RKO (cell line): ENCODE data around the gene ODF4.

Experiments used
- DNase-seq: peaks from one replicate; pipeline ENCODE4 v3.0.0-alpha.2; 2016; ENCODE audit warnings: low spot score

The ODF4 gene

GRCh38 chr17:8339540-8339939, at the start of gene ODF4:
Gene ODF4 (plus strand): TSS chr17:8339840. CDS start chr17:8340052, 212 bp downstream.
- no peak for DNase-seq

GRCh38 chr17:8290043-8290442, 49.6 kb upstream of the ODF4 start:
- peak; percentile 60 for DNase-seq

GRCh38 chr17:8292639-8293395, 46.8 kb upstream of the ODF4 start:
- no peak for DNase-seq

- DNase-seq = no peak
Measured at GRCh38 chr17:8294361-8294760, 45.3 kb upstream of the ODF4 start.

- no peak for DNase-seq
Measured at GRCh38 chr17:8294814-8295316, 44.8 kb upstream of the ODF4 start.

- DNase-seq = no peak
Measured at GRCh38 chr17:8300226-8300625, 39.4 kb upstream of the ODF4 start.

GRCh38 chr17:8300627-8301242, 38.9 kb upstream of the ODF4 start:
- peak; percentile 83 for DNase-seq

GRCh38 chr17:8310601-8311123, 29.0 kb upstream of the ODF4 start:
- DNase-seq = no peak

- no peak for DNase-seq
Measured at GRCh38 chr17:8311131-8311790, 28.4 kb upstream of the ODF4 start.

- no peak for DNase-seq
Measured at GRCh38 chr17:8312251-8312650, 27.4 kb upstream of the ODF4 start.

- no peak for DNase-seq
Measured at GRCh38 chr17:8312726-8313600, 26.7 kb upstream of the ODF4 start.

- no peak for DNase-seq
Measured at GRCh38 chr17:8314797-8315763, 24.6 kb upstream of the ODF4 start.

GRCh38 chr17:8315764-8316217, 23.8 kb upstream of the ODF4 start:
- DNase-seq = no peak

- no peak for DNase-seq
Measured at GRCh38 chr17:8318010-8318935, 21.4 kb upstream of the ODF4 start.

- no peak for DNase-seq
Measured at GRCh38 chr17:8320262-8320661, 19.4 kb upstream of the ODF4 start.

GRCh38 chr17:8320990-8321389, 18.6 kb upstream of the ODF4 start:
- DNase-seq = no peak

- no peak for DNase-seq
Measured at GRCh38 chr17:8322061-8322460, 17.6 kb upstream of the ODF4 start.

GRCh38 chr17:8324132-8324531, 15.5 kb upstream of the ODF4 start:
- DNase-seq = no peak

GRCh38 chr17:8324923-8325322, 14.7 kb upstream of the ODF4 start:
- DNase-seq = no peak
